PC-9 (cell line): ENCODE data around the gene PDXDC1. TPM values are rescaled to one million over a fixed set of nuclear protein-coding genes. Genes with fewer than 3 reads are reported as not detected.
A peak's percentile ranks its signal among the peaks of the same experiment; 100 is the strongest.

Experiments used
- BruUV-seq: library from RNA; stranded (reverse); fragments of 400-500 nt; replicated peaks from 2 replicates; lab custom pipeline; 2021; lab: Mats Ljungman, UMichigan
- CTCF ChIA-PET: fragments of 300-600 bp; sonication (Branson Sonifier 250); formaldehyde crosslinking; loops from one replicate; lab custom pipeline; 2022; ENCODE audit warnings: antibody characterized with exemption; lab: Charles Lee
- POLR2A ChIA-PET: fragments of 300-600 bp; sonication (Branson Sonifier 250); formaldehyde crosslinking; loops from one replicate; lab custom pipeline; 2022; ENCODE audit warnings: antibody characterized with exemption; ENCODE audit not compliant: unreplicated experiment; lab: Charles Lee
- DNase-seq, 2 experiments: peaks; one replicate each; pipeline versions ENCODE4 v3.0.0 to v3.0.0-alpha.2; 2015 to 2022; ENCODE audit warnings: mixed read lengths in 1 of 2
- H2AFZ ChIP-seq: fragments of 200-600 bp; sonication (generic); 2 replicates; pipeline ENCODE4 v1.8.1; 2017; ENCODE audit warnings: antibody characterized with exemption
- H3F3A ChIP-seq: fragments of 200-600 bp; sonication (generic); 2 replicates; pipeline ENCODE4 v1.8.1; 2017; ENCODE audit warnings: antibody characterized with exemption, mild to moderate bottlenecking, low read depth; ENCODE audit not compliant: insufficient read depth
- H3K27ac ChIP-seq: fragments of 200-600 bp; sonication (generic); 2 replicates; pipeline ENCODE4 v1.6.1; 2016; ENCODE audit warnings: mixed run types
- H3K27me3 ChIP-seq: fragments of 200-600 bp; sonication (generic); 2 replicates; pipeline ENCODE4 v1.6.1; 2016; ENCODE audit warnings: low read depth, mixed run types; ENCODE audit not compliant: insufficient read depth
- H3K36me3 ChIP-seq: fragments of 200-600 bp; sonication (generic); 2 replicates; pipeline ENCODE4 v1.6.1; 2016; ENCODE audit warnings: low read depth, mixed run types
- H3K4me1 ChIP-seq: fragments of 200-600 bp; sonication (generic); replicated peaks from 2 replicates; pipeline ENCODE4 v1.6.1; 2016; ENCODE audit warnings: mixed run types; ENCODE audit not compliant: insufficient read depth
- H3K4me2 ChIP-seq: fragments of 200-600 bp; sonication (generic); 2 replicates; pipeline ENCODE4 v1.6.1; 2017; ENCODE audit warnings: mixed run types
- H3K4me3 ChIP-seq: fragments of 200-600 bp; sonication (generic); 2 replicates; pipeline ENCODE4 v1.6.1; 2016; ENCODE audit warnings: mixed run types
- H3K79me2 ChIP-seq: fragments of 200-600 bp; sonication (generic); 2 replicates; pipeline ENCODE4 v1.6.1; 2017; ENCODE audit warnings: low read depth, mixed run types
- H3K9me2 ChIP-seq: fragments of 200-600 bp; sonication (generic); 2 replicates; pipeline ENCODE4 v1.8.1; 2017; ENCODE audit warnings: mild to moderate bottlenecking; ENCODE audit not compliant: insufficient read depth
- H3K9me3 ChIP-seq: fragments of 200-600 bp; sonication (generic); 2 replicates; pipeline ENCODE4 v1.8.1; 2016; ENCODE audit warnings: low read depth; ENCODE audit not compliant: insufficient read depth
- H4K20me1 ChIP-seq: fragments of 200-600 bp; sonication (generic); 2 replicates; pipeline ENCODE4 v1.8.1; 2017; ENCODE audit not compliant: insufficient read depth
- EZH2 ChIP-seq: fragments of 200-600 bp; sonication (generic); IDR thresholded peaks from 2 replicates; pipeline ENCODE4 v1.8.0; 2017; ENCODE audit warnings: antibody characterized with exemption, low read depth
- intact Hi-C: fragments of 100-400 bp; cut with micrococcal nuclease; formaldehyde crosslinking; loops from one replicate; pipeline ENCODE4 v1.10.0; 2022; ENCODE audit not compliant: unreplicated experiment
- total RNA-seq: library from RNA; stranded (reverse); gene quantifications from 2 replicates; pipeline ENCODE4 v1.2.3, GENCODE V29; 2021
- TF ChIP-seq, protein P1 (sequence below): fragments of 200-600 bp; sonication (generic); conservative IDR thresholded peaks from 2 replicates; pipeline ENCODE4 v1.6.1; 2017; ENCODE audit warnings: mixed run types, antibody characterized with exemption, mild to moderate bottlenecking, moderate library complexity

Gene PDXDC1
- total RNA-seq, 1 experiment from 2014 or later: 120 TPM

DNA sequence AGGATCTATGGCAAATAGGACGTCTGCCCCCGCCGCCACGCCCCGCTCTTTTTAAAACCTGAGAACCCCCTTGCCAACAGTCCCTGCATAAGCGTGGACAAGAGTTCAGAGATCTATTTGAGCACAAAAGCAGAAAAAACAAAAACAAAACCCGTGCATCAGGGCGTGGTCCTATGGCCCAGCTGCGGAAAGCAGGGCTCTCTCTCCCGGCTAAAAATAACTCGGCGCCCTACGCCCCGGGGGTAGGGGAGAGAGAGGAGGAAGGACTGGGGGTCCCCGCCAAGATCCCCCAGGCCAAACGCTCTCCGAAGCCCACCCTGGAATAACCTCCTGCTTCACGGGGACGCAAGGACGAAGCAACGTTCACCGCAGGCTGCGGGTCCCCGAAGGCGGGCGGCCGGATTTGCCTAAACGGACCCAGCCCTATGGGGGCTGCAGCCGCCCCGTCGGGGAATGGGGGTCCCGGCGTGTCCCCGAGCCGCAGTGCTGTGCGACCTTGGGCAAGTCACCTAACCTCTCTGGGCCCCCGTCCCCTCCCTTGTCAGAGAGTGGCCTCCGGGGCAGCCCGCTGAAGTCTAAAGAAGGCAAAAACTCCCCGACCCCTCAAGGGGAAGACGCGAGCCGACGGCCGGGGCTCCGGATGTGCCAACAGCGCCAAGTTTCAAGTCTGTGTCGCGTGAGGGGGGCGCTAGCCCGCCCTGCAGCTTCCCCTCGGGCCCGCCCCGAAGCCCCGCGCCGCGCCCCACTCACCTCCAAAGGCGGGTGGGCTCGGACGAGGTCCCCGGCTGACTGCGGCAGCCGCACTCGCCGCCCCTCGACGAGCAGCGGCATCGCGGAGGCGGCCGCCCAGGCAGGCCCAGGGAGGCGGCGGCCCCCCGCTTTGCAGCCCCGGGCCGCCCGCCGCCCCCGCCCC, 80.6 kb downstream of the PDXDC1 start:
- TSS peak; percentile 34 for BruUV-seq

GRCh38 chr16:15057681-15058417, 83.0 kb downstream of the PDXDC1 start:
- H3K4me2 ChIP-seq: peak overlapping the region; percentile 41
- POLR2A ChIA-PET: interaction anchor here (0.5 kb wide), 1 partner anchor 67 kb away, joined by 5 read pairs; no protein-coding TSS in a partner anchor
- intact Hi-C loops: no loop called here

More for the DNA sequence above, 80.6 kb downstream of the PDXDC1 start:
- peaks cover 43% of the 10 kb centered on the region for H3F3A ChIP-seq
- no peak for DNase-seq
- H3K9me3 ChIP-seq: no peaks in the 10 kb centered on the region
- no peak for TF ChIP-seq EZH2
- TF ChIP-seq, protein P1, sequence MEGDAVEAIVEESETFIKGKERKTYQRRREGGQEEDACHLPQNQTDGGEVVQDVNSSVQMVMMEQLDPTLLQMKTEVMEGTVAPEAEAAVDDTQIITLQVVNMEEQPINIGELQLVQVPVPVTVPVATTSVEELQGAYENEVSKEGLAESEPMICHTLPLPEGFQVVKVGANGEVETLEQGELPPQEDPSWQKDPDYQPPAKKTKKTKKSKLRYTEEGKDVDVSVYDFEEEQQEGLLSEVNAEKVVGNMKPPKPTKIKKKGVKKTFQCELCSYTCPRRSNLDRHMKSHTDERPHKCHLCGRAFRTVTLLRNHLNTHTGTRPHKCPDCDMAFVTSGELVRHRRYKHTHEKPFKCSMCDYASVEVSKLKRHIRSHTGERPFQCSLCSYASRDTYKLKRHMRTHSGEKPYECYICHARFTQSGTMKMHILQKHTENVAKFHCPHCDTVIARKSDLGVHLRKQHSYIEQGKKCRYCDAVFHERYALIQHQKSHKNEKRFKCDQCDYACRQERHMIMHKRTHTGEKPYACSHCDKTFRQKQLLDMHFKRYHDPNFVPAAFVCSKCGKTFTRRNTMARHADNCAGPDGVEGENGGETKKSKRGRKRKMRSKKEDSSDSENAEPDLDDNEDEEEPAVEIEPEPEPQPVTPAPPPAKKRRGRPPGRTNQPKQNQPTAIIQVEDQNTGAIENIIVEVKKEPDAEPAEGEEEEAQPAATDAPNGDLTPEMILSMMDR: peak; percentile 16; the same call in 1 of the 2 replicates
- peaks cover 12% of the 10 kb centered on the region for H3K79me2 ChIP-seq
- H2AFZ ChIP-seq: peak overlapping the region; percentile 95
- peaks cover 36% of the 10 kb centered on the region for H3K4me1 ChIP-seq
- intact Hi-C loops: no loop called here
- H3K4me2 ChIP-seq: peak overlapping the region; percentile 83
- ChIA-PET POLR2A (no interaction called here), CTCF (no interaction called here)
- H3K27ac ChIP-seq: no peak overlapping the region
- H4K20me1 ChIP-seq: no peaks in the 10 kb centered on the region; the same call in 1 of the 2 replicates
- no peaks in the 10 kb centered on the region for H3K27me3 ChIP-seq
- peaks cover 13% of the 10 kb centered on the region for H3K36me3 ChIP-seq
- peak overlapping the region; percentile 91 for H3K4me3 ChIP-seq
- no peaks in the 10 kb centered on the region for H3K9me2 ChIP-seq

More at GRCh38 chr16:15057681-15058417, 83.0 kb downstream of the PDXDC1 start:
- Histone ChIP-seq H3K79me2 (peaks cover 12% of the 10 kb centered on the region), H3K4me1 (peaks cover 36% of the 10 kb centered on the region), H3K4me3 (no peak overlapping the region), H4K20me1 (no peaks in the 10 kb centered on the region; the same call in 1 of the 2 replicates), H3F3A (peaks cover 49% of the 10 kb centered on the region), H3K9me2 (no peaks in the 10 kb centered on the region), H3K9me3 (no peaks in the 10 kb centered on the region), H3K27me3 (no peaks in the 10 kb centered on the region), H2AFZ (no peak overlapping the region), H3K27ac (peak overlapping the region; percentile 61), H3K36me3 (peaks cover 30% of the 10 kb centered on the region)
- no TSS peak for BruUV-seq
- peak in 1 of 2 experiments; percentile 84 for DNase-seq
- CTCF ChIA-PET: interaction anchor here (0.8 kb wide), 1 partner anchor 16 kb away, joined by 3 read pairs; no protein-coding TSS in a partner anchor
- TF ChIP-seq EZH2: no peak
- TF ChIP-seq, protein P1: no peak
